HG02678 (cell line): Measurements from ENCODE around the gene ZC3H4.
"Not testable (repeated sequence)": the region's sequence is repeated elsewhere in the genome, so short reads cannot be mapped to it uniquely, and the experiment has no call there.

Source experiments
- ATAC-seq: cut with Tn5 transposase; IDR thresholded peaks from one replicate; pipeline ENCODE4 v1.9.1; 2021; ENCODE audit warnings: mild to moderate bottlenecking, moderate library complexity; ENCODE audit not compliant: unreplicated experiment

The ZC3H4 gene

GRCh38 chr19:47109177-47109540 lies 4.4 kb downstream of the ZC3H4 start:
- no peak for ATAC-seq

GRCh38 chr19:47107953-47108746 lies 5.4 kb downstream of the ZC3H4 start:
- no peak for ATAC-seq

DNA sequence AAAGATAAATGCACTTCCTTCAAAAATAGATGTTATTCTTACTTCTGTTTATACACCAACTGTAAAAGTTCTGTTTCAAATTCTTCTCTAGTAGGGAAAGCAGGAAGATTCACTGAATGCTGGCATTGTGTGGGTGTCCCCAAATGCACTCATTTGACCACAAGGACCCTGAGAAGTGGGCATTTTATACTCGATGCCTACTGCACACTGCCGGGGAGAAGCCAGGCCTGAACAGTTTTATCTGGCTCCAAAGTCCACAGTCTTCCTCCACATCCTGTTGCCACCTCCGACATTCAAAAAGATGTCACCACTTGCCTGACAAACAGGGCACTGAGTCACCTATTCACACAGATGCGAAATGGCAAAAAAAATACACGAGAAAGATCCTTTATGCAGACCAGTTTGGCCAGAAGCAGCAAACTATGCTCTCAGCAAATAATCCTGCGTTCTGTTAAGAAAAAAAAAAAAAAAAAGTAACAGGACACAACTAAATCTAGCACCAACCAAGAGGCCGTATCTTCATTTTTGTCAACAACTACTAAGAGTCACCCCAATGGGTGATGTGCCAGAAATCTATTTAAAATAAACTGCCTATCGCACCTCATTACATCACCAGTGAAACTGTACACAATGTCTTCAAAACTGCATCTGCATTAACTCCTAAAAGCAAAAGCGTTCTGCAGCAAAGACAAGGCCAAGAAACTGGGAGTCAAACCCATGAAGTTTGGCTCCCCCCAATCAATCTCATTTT lies 6.2 kb downstream of the ZC3H4 start:
- no peak for ATAC-seq

GRCh38 chr19:47106821-47107201 lies 6.8 kb downstream of the ZC3H4 start:
- ATAC-seq: no peak

DNA sequence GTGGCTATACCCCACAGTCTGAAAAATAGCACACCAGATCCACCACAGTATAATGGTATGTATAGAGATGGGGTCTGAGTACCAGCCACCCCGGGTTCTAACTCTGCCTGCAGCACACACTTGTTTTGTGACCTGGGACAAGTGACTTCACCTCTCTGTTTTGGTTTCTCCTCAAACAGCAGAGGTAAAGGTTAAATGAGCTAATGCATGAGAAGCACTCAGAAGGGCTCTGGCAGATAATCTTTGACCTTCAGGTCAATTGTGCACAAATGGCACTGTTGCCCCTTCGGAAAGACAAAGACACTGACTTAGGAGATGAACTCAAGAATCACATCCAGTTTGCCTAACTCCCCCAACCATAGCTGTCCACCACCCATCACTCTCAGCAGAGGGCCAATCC lies 7.7 kb downstream of the ZC3H4 start:
- no peak for ATAC-seq

DNA sequence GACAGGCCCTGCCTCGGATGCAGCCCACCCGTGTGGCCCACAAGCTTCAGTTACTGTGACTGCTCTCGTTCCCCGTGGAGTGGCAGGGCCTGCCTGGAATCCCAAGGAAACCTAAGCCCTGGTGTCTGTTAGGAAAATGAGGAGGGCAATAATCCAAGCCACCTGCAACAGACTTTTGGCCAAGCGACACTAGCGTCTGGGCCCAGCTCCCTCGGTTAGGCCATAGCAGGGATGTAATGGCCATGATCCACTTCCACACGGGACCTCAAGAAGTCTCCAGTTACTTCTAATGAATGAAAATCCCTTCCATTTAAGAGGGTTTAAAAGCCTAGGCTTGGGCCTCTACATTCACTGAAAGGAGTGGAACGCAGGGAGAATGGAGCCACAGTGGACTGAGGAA lies 8.9 kb downstream of the ZC3H4 start:
- ATAC-seq: no peak

- ATAC-seq: no peak
Measured at GRCh38 chr19:47102346-47103060, 11.1 kb downstream of the ZC3H4 start.

DNA sequence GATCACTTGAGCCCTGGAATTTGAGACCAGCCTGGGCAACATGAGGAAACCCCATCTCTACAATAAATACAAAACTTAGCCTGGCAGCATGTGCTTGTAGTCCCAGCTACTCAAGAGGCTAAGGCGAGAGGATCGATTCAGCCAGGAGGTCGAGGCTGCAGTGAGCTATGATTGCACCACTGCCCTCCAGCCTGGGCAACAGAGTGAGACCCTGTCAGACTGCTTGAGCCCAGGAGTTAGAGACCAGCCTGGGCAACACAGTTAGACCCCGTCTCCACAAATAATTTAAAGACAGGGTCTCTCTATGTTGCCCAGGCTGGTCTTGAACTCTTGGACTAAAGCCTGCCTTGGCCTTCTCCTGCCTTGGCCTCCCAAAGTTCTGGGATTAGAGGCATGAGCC lies 12.5 kb downstream of the ZC3H4 start:
- ATAC-seq: not testable (repeated sequence)

- ATAC-seq: no peak
Measured at GRCh38 chr19:47100290-47100689, 13.3 kb downstream of the ZC3H4 start.

DNA sequence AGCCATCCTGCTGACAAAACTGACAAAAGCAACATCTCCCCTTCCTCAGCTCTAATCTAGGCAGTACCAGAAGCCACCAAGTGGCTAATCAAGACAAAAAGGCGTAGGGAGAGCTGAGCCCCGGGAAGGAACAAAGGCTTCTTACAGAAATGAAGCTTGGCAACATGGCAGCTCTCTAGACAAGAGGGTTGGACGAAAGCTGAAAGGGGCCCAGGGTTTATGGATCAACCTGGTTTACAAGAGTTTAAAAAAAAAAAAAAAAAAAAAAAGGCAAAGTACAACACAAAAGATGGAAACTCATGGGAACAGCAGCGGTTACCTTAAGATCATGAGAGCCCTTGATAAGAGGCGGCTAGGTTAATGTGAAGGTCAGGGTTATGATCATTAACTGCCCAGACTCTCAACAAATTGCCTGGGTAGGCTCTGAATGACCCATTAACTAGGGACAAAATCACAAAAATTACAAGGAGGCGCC lies 14.0 kb downstream of the ZC3H4 start:
- ATAC-seq: no peak

DNA sequence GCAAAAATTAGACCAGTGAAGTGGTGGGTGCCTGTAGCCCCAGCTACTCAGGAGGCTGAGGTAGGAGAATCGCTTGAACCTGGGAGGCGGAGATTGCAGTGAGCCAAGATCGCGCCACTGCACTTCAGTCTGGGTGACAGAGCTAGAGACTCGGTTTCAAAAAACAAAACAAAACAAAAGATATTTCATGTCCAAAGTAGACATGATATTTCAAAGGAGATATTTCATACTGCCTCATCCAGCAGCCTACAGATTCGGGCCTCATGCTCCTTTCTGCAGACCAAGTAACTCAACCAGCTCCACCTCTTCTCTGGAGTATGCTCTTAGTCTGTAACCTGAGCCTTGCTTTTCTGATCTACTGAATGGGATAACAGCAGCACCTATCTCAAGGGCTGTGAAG lies 15.0 kb downstream of the ZC3H4 start:
- ATAC-seq: no peak

GRCh38 chr19:47097396-47098201 lies 16.0 kb downstream of the ZC3H4 start:
- no peak for ATAC-seq

DNA sequence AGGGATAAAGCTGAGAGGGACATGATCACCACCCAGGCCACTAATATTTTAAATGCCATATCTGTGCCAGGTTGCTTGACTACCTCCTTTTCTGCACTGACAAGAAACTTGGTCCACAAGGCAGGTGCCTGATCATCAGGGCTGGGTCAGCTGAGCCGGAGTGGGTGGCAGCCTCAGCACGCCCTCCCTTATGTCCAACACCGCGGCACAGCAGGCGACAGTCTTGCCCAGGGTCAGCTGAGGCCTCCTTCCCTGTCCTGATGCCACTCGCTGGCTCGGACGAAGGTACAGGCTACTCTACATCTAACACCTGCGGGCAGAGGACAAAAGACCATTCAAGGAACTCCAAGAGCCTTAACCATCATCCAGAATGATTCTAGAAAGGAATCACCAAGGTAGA lies 16.9 kb downstream of the ZC3H4 start:
- no peak for ATAC-seq

DNA sequence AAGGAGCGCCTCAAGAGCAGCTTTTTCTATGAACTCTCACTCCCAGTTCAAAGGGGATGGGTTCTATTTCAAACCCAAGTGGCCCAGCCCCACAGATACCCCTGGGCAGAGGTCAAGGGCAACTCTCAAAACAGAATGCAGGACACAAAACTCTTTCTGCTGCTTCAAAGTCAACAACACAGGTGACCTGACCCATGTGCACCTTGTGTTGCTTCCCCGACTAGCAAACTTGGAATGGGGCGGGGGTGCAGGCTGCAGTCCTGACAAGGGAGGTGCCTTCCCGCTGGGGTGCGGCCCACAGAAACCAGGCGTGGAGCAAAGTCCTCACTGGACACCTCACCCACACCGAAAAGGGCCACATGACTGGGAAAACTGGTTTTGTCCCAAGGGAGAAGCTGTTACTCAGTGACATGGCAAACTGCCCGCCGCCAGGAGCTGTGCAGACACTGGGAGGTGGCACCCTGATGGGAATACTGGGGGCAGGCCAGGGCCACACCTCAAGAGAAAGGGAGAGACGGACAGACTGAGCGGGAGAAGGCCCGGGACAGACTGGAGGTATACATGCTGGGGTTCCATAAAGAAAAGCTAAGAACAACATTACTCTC lies 17.4 kb downstream of the ZC3H4 start:
- no peak for ATAC-seq

GRCh38 chr19:47095476-47096099 lies 18.0 kb downstream of the ZC3H4 start:
- no peak for ATAC-seq

GRCh38 chr19:47094557-47095475 lies 18.8 kb downstream of the ZC3H4 start:
- ATAC-seq: no peak

DNA sequence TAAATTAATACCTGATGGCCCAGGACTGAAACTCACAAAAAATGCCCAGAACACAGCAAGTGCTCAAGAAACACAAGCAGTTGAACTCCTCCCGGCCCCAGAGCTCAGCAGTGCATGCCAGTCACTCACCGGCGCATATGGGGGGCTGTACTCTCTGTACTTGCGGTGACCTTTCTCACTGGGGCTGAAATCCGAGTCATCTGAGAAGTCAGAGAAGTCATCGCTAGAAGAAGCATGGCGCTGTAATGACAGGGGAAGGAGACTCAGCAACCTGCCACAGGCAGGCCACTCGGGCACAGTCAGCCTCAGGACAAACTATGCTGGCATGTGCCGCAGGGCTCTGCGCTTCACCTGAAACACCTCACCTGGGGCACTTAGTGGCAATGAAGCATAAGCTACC lies 19.7 kb downstream of the ZC3H4 start:
- ATAC-seq: no peak

DNA sequence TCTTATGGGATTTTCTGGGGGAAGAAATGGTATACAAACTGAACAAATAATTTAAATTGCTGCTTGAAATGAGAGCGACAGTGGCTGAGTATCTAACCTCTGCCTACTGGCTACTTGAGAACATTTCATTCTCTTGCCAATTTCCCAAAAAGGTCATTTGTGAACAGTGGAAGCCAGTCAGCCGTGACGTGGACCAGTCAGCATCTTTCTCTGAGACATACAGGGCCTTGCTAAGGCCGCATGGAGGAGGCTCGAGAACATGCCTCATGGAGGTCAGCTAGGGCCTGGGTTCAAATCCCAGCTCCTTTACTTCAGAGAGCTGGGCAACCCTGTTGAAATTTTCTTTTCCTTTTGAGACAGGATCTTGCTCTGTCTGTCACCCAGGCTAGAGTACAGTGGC lies 20.3 kb downstream of the ZC3H4 start:
- ATAC-seq: no peak

DNA sequence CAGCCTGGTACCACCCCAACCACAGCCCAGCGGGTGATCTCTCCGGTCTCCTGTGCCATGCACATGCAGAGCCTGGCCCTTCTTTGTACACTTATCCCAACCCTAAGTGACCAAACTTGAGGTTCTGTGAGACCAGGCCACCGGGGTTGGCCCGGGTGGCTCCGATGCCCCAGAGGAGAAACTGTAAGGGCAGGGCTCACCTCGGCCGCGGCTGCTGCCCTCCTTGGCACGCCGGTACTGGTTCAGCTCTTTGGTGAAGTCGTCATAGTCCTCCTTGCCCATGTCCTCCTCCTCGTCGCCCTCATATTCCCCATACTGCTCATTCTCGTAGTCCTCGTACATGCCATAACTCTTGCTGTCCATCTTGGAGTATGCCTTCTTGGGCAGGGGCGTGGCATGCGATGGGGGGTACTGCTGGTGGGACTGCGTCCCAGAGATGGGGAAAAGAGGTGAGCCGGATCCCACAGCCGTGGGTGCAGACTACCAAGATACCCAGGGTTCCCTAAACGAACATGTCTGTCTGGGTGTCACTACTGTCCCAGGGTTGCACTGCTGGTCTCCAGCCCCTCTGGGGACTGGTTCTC lies 23.7 kb downstream of the ZC3H4 start:
- no peak for ATAC-seq
